ENCODE data around the gene ITCH.
"Not testable (repeated sequence)": the region's sequence is repeated elsewhere in the genome, so short reads cannot be mapped to it uniquely, and the experiment has no call there.

The ITCH gene

DNA sequence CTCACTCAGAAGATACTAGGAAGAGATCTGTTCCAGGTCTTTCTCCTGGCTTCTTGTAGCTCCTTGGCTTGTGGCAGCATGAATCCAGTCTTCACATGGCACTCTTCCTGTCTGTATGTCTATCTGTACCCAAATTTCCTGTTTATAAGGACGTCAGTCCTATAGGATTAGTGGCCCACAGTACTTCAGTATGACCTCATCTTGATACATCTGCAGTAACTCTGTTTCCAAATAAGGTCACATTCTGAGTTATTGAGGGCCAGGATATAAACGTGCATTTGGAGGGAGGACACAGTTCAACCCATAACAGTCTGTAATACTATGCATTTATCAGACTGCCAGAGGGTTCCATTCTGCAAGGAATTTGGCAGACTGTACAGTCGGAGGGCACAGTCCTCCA lies 95.6 kb downstream of the ITCH start:
- DNase-seq (ENCODE audit: low spot score): no peak

DNA sequence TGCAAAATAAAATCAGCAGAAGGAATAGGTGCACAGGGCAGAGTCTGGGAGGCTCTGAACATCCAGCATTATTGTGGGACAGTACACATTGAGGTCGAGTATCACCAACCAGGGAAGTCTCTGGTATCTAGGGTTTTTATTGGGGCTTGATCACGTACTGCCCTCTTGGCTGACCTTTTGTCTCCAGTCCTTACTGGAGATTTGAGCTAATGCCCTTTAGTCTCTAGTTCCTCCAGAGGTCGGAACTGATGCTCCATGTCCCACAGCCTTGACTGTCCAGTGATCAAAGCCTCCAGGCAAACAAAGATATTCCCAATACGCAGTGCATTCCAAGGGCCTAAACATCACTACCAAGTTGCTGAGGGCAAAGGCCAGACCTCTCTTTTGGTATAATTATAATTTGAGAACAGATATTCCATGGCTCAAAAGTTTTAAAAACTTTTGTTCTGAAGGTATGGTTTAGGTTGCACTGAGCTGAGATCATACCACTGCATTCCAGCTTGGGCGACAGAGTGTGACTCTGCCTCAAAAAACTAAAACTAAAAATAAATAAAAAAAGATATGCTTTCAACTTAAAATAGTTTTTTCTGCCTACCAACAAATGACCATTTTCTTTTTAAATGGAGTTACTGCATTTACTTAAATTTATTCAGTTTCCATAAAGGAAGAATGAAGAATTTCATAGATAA lies 96.3 kb downstream of the ITCH start:
- DNase-seq (ENCODE audit: low spot score): no peak

- no peak for DNase-seq (ENCODE audit: low spot score)
These were observed 98.7 kb downstream of the ITCH start for GRCh38 chr20:34461779-34462087.

- DNase-seq (ENCODE audit: low spot score): no peak
These were observed 105.9 kb downstream of the ITCH start for GRCh38 chr20:34468951-34469350.

DNA sequence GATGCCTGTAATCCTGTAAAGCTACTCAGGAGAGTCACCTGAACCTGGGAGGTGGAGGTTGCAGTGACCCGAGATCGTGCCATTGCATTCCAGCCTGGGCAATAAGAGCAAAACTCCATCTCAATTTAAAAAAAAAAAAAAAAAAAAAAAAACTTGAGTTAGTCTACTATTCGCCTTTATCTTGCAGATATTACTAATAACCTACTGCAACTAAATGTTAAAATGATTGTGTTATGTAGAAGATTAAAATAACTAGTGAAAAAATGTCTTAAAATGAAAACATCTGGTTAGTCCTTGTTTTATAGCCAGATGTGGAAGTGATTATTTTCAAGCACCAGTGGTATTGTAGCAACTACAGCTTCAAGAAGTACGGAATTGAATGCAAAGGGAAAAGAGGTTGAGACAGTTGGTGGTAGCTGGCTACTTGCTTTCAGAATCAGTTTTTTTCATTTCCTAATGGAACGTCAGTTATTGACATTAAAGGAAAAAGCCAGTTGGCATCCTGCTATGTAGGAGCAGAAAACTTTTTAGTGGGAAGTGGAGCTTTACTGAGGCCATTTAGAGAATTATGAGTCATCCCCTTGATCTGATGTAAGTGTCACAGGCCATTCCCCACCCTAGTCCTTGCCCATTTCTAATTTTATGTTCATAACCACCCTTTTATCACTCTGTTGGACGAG lies 109.3 kb downstream of the ITCH start:
- DNase-seq (ENCODE audit: low spot score): no peak

GRCh38 chr20:34473262-34473883 lies 110.3 kb downstream of the ITCH start:
- DNase-seq (ENCODE audit: low spot score): peak; percentile 41

- DNase-seq (ENCODE audit: low spot score): peak; percentile 47
These were observed 113.1 kb downstream of the ITCH start for GRCh38 chr20:34475979-34476736.

GRCh38 chr20:34479627-34480026 lies 116.6 kb downstream of the ITCH start:
- DNase-seq (ENCODE audit: low spot score): no peak

DNA sequence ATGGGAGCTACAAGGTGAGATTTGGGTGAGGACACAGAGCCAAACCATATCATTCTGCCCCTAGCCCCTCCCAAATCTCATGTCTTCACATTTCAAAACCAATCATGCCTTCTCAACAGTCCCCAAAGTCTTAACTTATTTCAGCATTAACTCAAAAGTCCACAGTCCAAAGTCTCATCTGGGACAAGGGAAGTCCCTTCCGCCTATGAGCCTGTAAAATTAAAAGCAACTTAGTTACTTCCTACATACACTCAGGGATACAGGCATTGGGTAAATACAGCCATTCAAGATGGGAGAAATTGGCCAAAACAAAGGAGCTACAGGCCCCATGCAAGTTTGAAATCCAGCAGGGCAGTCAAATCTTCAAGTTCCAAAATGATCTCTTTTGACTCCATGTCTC lies 119.1 kb downstream of the ITCH start:
- not testable (repeated sequence) for DNase-seq (ENCODE audit: low spot score)

GRCh38 chr20:34483585-34484220 lies 120.6 kb downstream of the ITCH start:
- DNase-seq (ENCODE audit: low spot score): not testable (repeated sequence)

- no peak for DNase-seq (ENCODE audit: low spot score)
These were observed 122.1 kb downstream of the ITCH start for GRCh38 chr20:34485068-34485634.

- DNase-seq (ENCODE audit: low spot score): no peak
These were observed 128.3 kb downstream of the ITCH start for GRCh38 chr20:34491226-34491931.

DNA sequence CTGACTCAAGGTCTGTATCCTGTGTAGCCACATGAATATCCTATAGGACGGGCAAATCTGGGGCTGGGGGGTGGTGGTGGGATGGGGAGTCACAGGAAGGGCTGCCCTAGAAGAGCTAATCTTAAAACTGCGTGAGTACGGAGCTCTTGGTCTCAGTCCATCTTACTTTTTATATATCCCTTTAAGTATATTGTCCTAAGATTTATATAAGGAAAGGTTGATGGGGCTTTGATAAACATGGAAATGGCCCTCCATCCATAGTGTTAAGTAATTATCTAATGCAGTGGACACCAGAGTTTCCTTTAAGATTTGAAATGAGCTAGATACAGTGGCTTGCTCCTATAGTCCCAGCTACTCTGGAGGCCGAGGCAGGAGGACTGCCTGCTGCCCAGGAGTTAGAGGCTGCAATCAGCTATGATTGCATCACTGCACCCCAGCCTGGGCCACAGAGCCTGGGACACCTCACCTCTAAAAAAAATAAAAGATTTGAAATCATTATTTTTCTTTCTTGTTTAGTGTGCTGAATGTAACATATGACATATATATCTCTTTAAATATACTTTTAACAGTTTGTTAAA lies 128.9 kb downstream of the ITCH start:
- no peak for DNase-seq (ENCODE audit: low spot score)

DNA sequence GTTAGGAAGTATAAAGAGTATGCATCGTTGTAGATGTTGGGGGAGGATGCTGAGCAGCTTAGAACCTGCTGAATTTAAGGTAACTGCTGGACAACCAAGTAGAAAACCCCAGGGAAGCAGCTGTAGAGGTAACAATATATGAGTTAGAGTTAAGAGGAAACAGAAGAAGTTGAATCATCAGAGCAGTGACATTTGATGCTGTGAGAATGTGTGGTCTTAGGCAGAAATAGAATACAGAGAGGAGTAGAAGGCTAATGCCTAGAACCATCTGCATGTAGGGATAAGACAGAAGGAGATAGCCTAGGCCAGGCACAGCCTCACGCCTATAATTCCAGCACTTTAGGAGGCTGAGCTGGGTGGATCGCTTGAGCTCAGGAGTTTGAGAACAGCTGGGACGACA lies 130.6 kb downstream of the ITCH start:
- no peak for DNase-seq (ENCODE audit: low spot score)

DNA sequence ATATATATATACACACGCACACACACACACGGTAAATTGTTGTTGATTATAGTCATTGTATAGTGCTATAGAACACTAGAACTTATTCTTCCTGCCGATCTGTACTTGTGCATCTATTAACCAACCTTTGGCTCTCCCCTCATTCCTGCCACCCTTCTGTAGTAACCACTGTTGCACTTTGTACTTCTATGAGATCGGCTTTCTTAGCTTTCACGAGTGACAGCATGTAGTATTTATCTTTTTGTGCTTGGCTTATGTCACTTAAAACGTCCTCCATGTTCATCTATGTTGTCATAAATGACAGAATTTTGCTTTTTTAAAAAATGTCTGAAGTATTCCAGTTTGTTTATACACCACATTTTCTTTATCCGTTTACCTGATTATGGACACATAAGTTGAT lies 132.2 kb downstream of the ITCH start:
- DNase-seq (ENCODE audit: low spot score): no peak

- DNase-seq (ENCODE audit: low spot score): no peak
These were observed 132.8 kb downstream of the ITCH start for GRCh38 chr20:34495916-34496315.

GRCh38 chr20:34497596-34497995 lies 134.5 kb downstream of the ITCH start:
- DNase-seq (ENCODE audit: low spot score): not testable (repeated sequence)

- DNase-seq (ENCODE audit: low spot score): no peak
These were observed 137.8 kb downstream of the ITCH start for GRCh38 chr20:34500823-34501222.

- DNase-seq (ENCODE audit: low spot score): no peak
These were observed 143.4 kb downstream of the ITCH start for GRCh38 chr20:34506480-34506879.

DNA sequence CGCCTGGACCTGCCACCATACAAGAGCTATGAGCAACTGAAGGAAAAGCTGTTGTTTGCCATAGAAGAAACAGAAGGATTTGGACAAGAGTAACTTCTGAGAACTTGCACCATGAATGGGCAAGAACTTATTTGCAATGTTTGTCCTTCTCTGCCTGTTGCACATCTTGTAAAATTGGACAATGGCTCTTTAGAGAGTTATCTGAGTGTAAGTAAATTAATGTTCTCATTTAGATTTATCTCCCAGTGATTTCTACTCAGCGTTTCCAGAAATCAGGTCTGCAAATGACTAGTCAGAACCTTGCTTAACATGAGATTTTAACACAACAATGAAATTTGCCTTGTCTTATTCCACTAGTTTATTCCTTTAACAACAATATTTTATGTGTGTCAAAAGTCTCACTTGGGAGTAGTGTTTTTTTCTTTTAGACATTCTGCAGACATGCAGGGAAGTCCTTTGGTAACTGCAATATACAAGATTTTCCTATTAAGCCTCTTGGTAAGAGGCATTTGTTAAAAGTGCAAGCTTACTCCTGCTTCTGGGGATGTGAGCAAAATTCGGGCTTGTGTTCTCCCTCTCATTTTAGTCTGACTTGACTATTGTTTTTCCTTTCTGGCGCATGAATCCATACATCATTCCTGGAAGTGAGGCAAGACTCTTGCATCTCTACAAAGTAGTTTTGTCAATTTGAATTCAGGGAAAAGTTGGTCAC lies 144.8 kb downstream of the ITCH start:
- DNase-seq (ENCODE audit: low spot score): no peak
